Right atrium auricular region (tissue), 2 donors: Measurements from ENCODE around the gene CADPS2. TPM values are rescaled to one million over a fixed set of nuclear protein-coding genes. Genes with fewer than 3 reads are reported as not detected.

Experiments used
- DNase-seq: peaks from one replicate; pipeline ENCODE4 v3.0.0-alpha.2; 2019; ENCODE audit warnings: low spot score
- H3K27ac ChIP-seq, 2 donors: fragments of 200-600 bp; sonication (generic); 1 replicate in 1 of 2; 2 replicates in 1 of 2; pipeline ENCODE4 v1.5.1; 2016 to 2019
- H3K27me3 ChIP-seq, 2 donors: fragments of 200-600 bp; sonication (generic); one replicate each; pipeline versions ENCODE4 v1.5.1 to v1.6.0; 2017 to 2019
- H3K36me3 ChIP-seq: fragments of 200-600 bp; sonication (generic); one replicate; pipeline ENCODE4 v1.5.1; 2016
- H3K4me1 ChIP-seq, 2 donors: fragments of 200-600 bp; sonication (generic); one replicate each; pipeline versions ENCODE4 v1.5.1 to v1.6.0; 2017 to 2019
- H3K4me3 ChIP-seq, 2 donors: fragments of 200-600 bp; sonication (generic); 1 replicate in 1 of 2; 2 replicates in 1 of 2; pipeline ENCODE4 v1.5.1; 2017 to 2019; ENCODE audit warnings: mild to moderate bottlenecking in 1 of 2, moderate library complexity in 1 of 2
- H3K9me3 ChIP-seq, 2 donors: fragments of 200-600 bp; sonication (generic); one replicate each; pipeline ENCODE4 v1.5.1; 2019
- CTCF ChIP-seq, 2 donors: fragments of 200-600 bp; sonication (generic); IDR thresholded peaks; one replicate each; pipeline ENCODE4 v1.5.1; 2019; ENCODE audit warnings: antibody characterized with exemption in 2 of 2
- total RNA-seq, 2 donors: library from RNA; depleted of rRNA; stranded (reverse); fragments of >200 nt; gene quantifications; one replicate each; pipeline ENCODE4 v1.1.0, GENCODE V29; 2016

The CADPS2 gene
- total RNA-seq, 2 donors from 2014 or later = 11.8 to 19.9 TPM

DNA sequence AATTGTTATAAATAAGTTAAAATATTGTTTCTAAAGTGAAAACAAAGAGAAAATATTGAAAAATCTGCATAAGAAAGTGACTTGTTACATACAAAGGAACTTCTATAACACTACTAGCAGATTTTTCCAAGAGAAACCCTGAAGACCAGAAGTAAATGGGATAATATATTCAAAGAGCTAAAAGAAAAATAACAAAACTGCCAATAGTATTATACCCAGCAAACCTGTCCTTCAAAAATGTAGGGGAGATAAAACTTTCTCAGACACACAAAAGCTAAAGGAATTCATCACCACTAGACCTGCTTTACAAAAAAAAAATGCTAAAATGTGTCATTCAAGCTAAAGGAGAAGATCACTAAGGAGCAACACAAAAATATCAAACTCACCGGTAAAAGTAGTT lies 17.0 kb downstream of the CADPS2 start:
- no peak for TF ChIP-seq CTCF (IDR thresholded peaks at IDR 0.05)
- Histone ChIP-seq H3K9me3 (peaks cover 0 to 30% of the 10 kb centered on the region in 2 donors), H3K36me3 (no peaks in the 10 kb centered on the region), H3K27ac (no peak overlapping the region), H3K4me3 (no peak overlapping the region), H3K27me3 (no peaks in the 10 kb centered on the region), H3K4me1 (no peaks in the 10 kb centered on the region)
- DNase-seq = no peak

DNA sequence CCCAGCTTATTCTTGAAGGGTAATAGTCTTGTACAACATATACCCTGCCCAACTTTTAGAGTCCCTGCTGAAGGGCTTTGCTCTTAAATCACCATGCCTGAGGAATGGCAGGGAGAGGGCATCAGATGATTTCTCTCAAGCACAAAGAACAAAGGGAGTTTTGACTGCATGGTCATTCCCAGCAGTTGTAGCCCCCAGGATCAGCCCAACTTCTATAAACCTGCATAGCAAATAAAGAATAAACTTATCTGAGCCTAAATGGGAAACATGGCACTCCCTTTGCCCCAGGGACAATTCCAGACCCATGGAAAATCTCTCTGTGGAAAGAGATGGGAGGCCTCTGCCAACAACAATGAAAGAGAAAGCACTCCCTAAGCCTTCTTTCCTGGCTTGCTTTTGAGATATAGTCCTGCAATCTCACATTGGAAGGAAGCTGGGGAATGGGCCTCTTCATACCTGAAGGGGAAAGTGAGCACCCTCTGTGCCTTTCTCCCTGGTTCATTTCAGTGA lies 18.7 kb downstream of the CADPS2 start:
- no peak overlapping the region for H3K27ac ChIP-seq
- H3K4me1 ChIP-seq = no peaks in the 10 kb centered on the region
- TF ChIP-seq CTCF (IDR thresholded peaks at IDR 0.05) = no peak
- no peak for DNase-seq
- H3K36me3 ChIP-seq = no peaks in the 10 kb centered on the region
- no peak overlapping the region for H3K4me3 ChIP-seq
- no peaks in the 10 kb centered on the region for H3K27me3 ChIP-seq
- H3K9me3 ChIP-seq = peaks cover 0 to 30% of the 10 kb centered on the region in 2 donors

- Histone ChIP-seq H3K4me1 (no peaks in the 10 kb centered on the region), H3K27me3 (no peaks in the 10 kb centered on the region), H3K9me3 (peaks cover 0 to 24% of the 10 kb centered on the region in 2 donors), H3K27ac (no peak overlapping the region), H3K36me3 (no peaks in the 10 kb centered on the region), H3K4me3 (no peak overlapping the region)
- no peak for TF ChIP-seq CTCF (IDR thresholded peaks at IDR 0.05)
- no peak for DNase-seq
Measured at GRCh38 chr7:122864838-122865237, 21.4 kb downstream of the CADPS2 start.

DNA sequence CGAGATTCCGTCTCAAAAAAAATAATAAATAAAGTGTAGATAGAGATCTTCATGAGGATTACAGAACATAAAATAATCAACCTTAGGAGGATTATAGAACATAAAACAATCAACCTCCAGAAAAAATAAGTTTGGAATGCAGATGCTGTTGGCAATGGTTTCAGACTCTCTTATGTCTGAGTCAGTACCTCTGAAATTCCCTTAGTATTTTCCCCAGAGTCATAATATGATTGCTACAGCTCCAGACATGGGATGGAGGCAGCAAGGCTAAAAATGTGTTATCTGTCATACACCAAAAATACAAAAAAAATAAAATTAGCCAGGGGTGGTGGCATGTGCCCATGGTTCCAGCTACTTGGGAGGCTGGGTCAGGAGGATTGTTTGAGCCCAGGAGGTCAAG lies 22.2 kb downstream of the CADPS2 start:
- H3K27ac ChIP-seq = no peak overlapping the region
- no peaks in the 10 kb centered on the region for H3K27me3 ChIP-seq
- H3K4me1 ChIP-seq = no peaks in the 10 kb centered on the region
- H3K36me3 ChIP-seq = no peaks in the 10 kb centered on the region
- peaks cover 0 to 15% of the 10 kb centered on the region in 2 donors for H3K9me3 ChIP-seq
- TF ChIP-seq CTCF (IDR thresholded peaks at IDR 0.05) = no peak
- DNase-seq = no peak
- H3K4me3 ChIP-seq = no peak overlapping the region

GRCh38 chr7:122858320-122858719 lies 27.9 kb downstream of the CADPS2 start:
- H3K4me3 ChIP-seq = no peak overlapping the region
- no peak for TF ChIP-seq CTCF (IDR thresholded peaks at IDR 0.05)

GRCh38 chr7:122850528-122850927 lies 35.7 kb downstream of the CADPS2 start:
- no peak for TF ChIP-seq CTCF (IDR thresholded peaks at IDR 0.05)
- Histone ChIP-seq H3K27me3 (no peaks in the 10 kb centered on the region), H3K36me3 (no peaks in the 10 kb centered on the region), H3K9me3 (no peaks in the 10 kb centered on the region), H3K4me1 (no peaks in the 10 kb centered on the region), H3K27ac (no peak overlapping the region), H3K4me3 (no peak overlapping the region)
- DNase-seq = no peak

More at GRCh38 chr7:122858320-122858719, 27.9 kb downstream of the CADPS2 start:
- Histone ChIP-seq H3K36me3 (no peaks in the 10 kb centered on the region), H3K9me3 (no peaks in the 10 kb centered on the region), H3K27me3 (no peaks in the 10 kb centered on the region), H3K4me1 (no peaks in the 10 kb centered on the region), H3K27ac (no peak overlapping the region)
- no peak for DNase-seq
